HepG2 (cell line): ENCODE results near the gene HMBS. TPM values are rescaled to one million over a fixed set of nuclear protein-coding genes. Genes with fewer than 3 reads are reported as not detected.

Source experiments
- AGO2 ChIP-seq: fragments of 200-400 bp; formaldehyde crosslinking; optimal IDR thresholded peaks from 2 replicates; pipeline ENCODE3; 2017; ENCODE audit warnings: mild to moderate bottlenecking, low read depth, low read length, moderate library complexity
- FOSL1 ChIP-seq: sonication (generic); formaldehyde crosslinking; IDR thresholded peaks from 2 replicates; pipeline ENCODE4 v1.9.0; 2021; ENCODE audit warnings: missing genetic modification reagents, borderline replicate concordance
- GPN1 ChIP-seq: sonication (generic); formaldehyde crosslinking; IDR thresholded peaks from 2 replicates; pipeline ENCODE4 v1.5.1; 2020; ENCODE audit warnings: missing genetic modification reagents, borderline replicate concordance
- HMG20B ChIP-seq: conservative IDR thresholded peaks from 2 replicates; pipeline ENCODE4 v1.6.1; 2016; ENCODE audit warnings: missing genetic modification reagents, missing compliant biosample characterization
- KLF13 ChIP-seq: sonication (generic); formaldehyde crosslinking; IDR thresholded peaks from 2 replicates; pipeline ENCODE4 v1.4.0; 2020; ENCODE audit warnings: mild to moderate bottlenecking, missing genetic modification reagents
- MBNL3 ChIP-seq: fragments of 250-450 bp; sonication (Bioruptor Pico); conservative IDR thresholded peaks from 2 replicates; pipeline ENCODE4 v1.8.0; 2022; ENCODE audit warnings: mild to moderate bottlenecking, inconsistent platforms
- MXI1 ChIP-seq: IDR thresholded peaks from 3 replicates; pipeline ENCODE4 v1.6.1; 2012; ENCODE audit warnings: low read depth, low read length, inconsistent platforms, borderline replicate concordance
- NFIC ChIP-seq: IDR thresholded peaks from 2 replicates; pipeline ENCODE4 v1.6.1; 2012; ENCODE audit warnings: mild to moderate bottlenecking, low read length, inconsistent platforms
- NFYB ChIP-seq: sonication (generic); formaldehyde crosslinking; IDR thresholded peaks from 2 replicates; pipeline ENCODE4 v1.4.0; 2020; ENCODE audit warnings: missing genetic modification reagents
- SMAD1 ChIP-seq: sonication (generic); formaldehyde crosslinking; IDR thresholded peaks from 2 replicates; pipeline ENCODE4 v1.4.0; 2020; ENCODE audit warnings: missing genetic modification reagents, low read depth, mild to moderate bottlenecking, borderline replicate concordance
- ZFP1 ChIP-seq: IDR thresholded peaks from 2 replicates; pipeline ENCODE4 v1.6.1; 2016
- ZFP36L1 ChIP-seq: sonication (generic); formaldehyde crosslinking; IDR thresholded peaks from 2 replicates; pipeline ENCODE4 v1.8.0; 2022; ENCODE audit warnings: mild to moderate bottlenecking, missing genetic modification reagents, moderate library complexity
- ZKSCAN5 ChIP-seq: sonication (generic); formaldehyde crosslinking; IDR thresholded peaks from 2 replicates; pipeline ENCODE4 v1.5.1; 2020; ENCODE audit warnings: mild to moderate bottlenecking, missing genetic modification reagents
- ZNF10 ChIP-seq: sonication (generic); formaldehyde crosslinking; IDR thresholded peaks from 2 replicates; pipeline ENCODE4 v1.4.0; 2020; ENCODE audit warnings: mild to moderate bottlenecking, low read depth, missing genetic modification reagents, borderline replicate concordance
- ZNF143 ChIP-seq: sonication (generic); formaldehyde crosslinking; IDR thresholded peaks from 2 replicates; pipeline ENCODE4 v1.4.0; 2020; ENCODE audit warnings: missing genetic modification reagents
- ZNF460 ChIP-seq: sonication (generic); formaldehyde crosslinking; IDR thresholded peaks from 2 replicates; pipeline ENCODE4 v1.5.1; 2020; ENCODE audit warnings: missing genetic modification reagents, mild to moderate bottlenecking, borderline replicate concordance
- ZNF557 ChIP-seq: sonication (generic); formaldehyde crosslinking; IDR thresholded peaks from 2 replicates; pipeline ENCODE4 v1.4.0; 2020; ENCODE audit warnings: missing genetic modification reagents
- ZNF572 ChIP-seq: sonication (generic); formaldehyde crosslinking; IDR thresholded peaks from 2 replicates; pipeline ENCODE4 v1.5.1; 2020; ENCODE audit warnings: mild to moderate bottlenecking, missing genetic modification reagents
- ZNF605 ChIP-seq: sonication (generic); formaldehyde crosslinking; IDR thresholded peaks from 2 replicates; pipeline ENCODE4 v1.8.0; 2022; ENCODE audit warnings: mild to moderate bottlenecking, missing genetic modification reagents
- polyA plus RNA-seq, 8 experiments: library from polyadenylated mRNA; depleted of rRNA in 3 of 8; stranded (reverse) in 7 of 8; unstranded in 1 of 8; fragments of >200 nt; fragmentation: Illumina TruSeq in 4 of 8; extraction: Trizol in 4 of 8; gene quantifications; 2 replicates each; pipeline versions ENCODE4 v1.2.1 to v1.2.3, GENCODE V29; 2011 to 2016; ENCODE audit warnings: low read depth in 4 of 8, missing spikeins in 1 of 8, mixed read lengths in 1 of 8; ENCODE audit not compliant: insufficient read depth in 1 of 8
- total RNA-seq, 5 experiments: library from RNA; depleted of rRNA; stranded (reverse); fragments of >200 nt; fragmentation: Illumina TruSeq; extraction: Trizol; gene quantifications; 2 replicates each; pipeline ENCODE4 v1.2.3, GENCODE V29; 2016; ENCODE audit warnings: low read depth in 1 of 5
- TF ChIP-seq, protein P1 (sequence below): sonication (generic); formaldehyde crosslinking; IDR thresholded peaks from 2 replicates; pipeline ENCODE4 v1.5.1; 2020; ENCODE audit warnings: missing genetic modification reagents, mild to moderate bottlenecking, borderline replicate concordance
- TF ChIP-seq, protein P2 (sequence below): sonication (generic); formaldehyde crosslinking; IDR thresholded peaks from 2 replicates; pipeline ENCODE4 v1.9.0; 2021; ENCODE audit warnings: mild to moderate bottlenecking, missing genetic modification reagents

Gene HMBS
- total and polyA plus RNA-seq, 2 of the 13 experiments (the other 11 are each of a cell fraction or from before 2014, with no cell fraction given) = 9.4 to 46.9 TPM

DNA sequence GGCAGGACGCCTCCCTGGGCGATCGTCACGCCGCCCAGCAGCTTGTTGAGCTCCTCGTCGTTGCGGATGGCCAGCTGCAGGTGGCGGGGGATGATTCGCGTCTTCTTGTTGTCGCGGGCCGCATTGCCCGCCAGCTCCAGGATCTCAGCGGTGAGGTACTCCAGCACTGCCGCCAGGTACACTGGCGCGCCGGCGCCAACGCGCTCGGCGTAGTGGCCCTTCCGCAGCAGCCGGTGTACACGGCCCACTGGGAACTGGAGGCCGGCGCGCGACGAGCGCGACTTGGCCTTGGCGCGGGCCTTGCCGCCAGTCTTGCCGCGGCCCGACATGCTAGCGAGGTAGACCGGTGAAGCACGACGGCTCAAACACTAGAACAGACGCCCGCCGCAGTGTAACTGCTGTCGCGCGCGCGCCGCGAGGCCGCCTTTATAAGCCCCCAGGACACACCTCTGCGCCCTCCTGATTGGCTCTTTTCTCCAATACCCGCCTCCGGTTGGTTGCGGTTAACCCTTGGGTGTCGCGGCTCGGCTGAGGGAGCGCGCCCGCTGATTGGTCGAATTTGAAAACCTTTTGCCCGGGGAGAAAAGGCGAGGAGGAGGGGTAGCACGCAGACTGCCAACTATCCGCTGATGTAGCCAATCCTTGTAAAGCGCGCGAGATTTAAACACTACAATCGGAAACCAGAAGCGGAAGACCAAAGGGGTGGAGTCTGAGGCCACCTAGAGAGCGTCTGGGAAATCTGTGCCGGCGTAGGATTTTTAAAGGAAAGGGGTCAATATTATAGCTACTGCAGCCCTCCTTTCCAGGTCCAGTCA, 10.6 kb downstream of the HMBS start (continued):
- no peak for TF ChIP-seq ZKSCAN5
- peak; percentile 79; the same call in 2 of the 3 replicates for TF ChIP-seq MXI1
- TF ChIP-seq MBNL3 = no peak
- TF ChIP-seq, protein P1, sequence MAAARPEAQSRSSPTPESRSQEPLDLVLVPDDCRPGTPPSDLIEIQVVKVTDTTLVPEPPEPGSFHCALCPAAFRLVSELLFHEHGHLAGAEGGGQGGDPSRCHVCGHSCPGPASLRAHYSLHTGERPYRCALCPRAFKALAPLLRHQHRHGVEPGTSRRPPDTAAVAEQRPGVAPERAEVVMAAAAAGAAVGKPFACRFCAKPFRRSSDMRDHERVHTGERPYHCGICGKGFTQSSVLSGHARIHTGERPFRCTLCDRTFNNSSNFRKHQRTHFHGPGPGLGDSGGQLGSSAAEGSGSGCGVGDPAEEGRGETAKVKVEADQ (CRISPR knock-in tag) = peak; percentile 95
- TF ChIP-seq ZNF10 (CRISPR knock-in tag) = no peak
- peak; percentile 97 for TF ChIP-seq AGO2
- no peak for TF ChIP-seq FOSL1
- no peak for TF ChIP-seq HMG20B (CRISPR knock-in tag)
- TF ChIP-seq ZNF572 (CRISPR knock-in tag) = peak; percentile 88; the same call in 1 of the 2 replicates
- TF ChIP-seq NFIC = no peak
- TF ChIP-seq ZNF143 (CRISPR knock-in tag) = peak; percentile 54
- TF ChIP-seq KLF13 (CRISPR knock-in tag) = no peak
- TF ChIP-seq GPN1 = no peak
- 0 out of 2 replicates have a peak, but pooled peaks have one; percentile 46 for TF ChIP-seq ZNF557 (CRISPR knock-in tag)
- TF ChIP-seq ZFP1 = 0 out of 2 replicates have a peak, but pooled peaks have one; percentile 39
- TF ChIP-seq SMAD1 (CRISPR knock-in tag) = peak; percentile 99; the same call in 1 of the 2 replicates
- peak; percentile 99 for TF ChIP-seq ZFP36L1
- TF ChIP-seq NFYB (CRISPR knock-in tag) = peak; percentile 96
- TF ChIP-seq ZNF460 = no peak
- TF ChIP-seq ZNF605 (CRISPR knock-in tag) = peak; percentile 97
- TF ChIP-seq, protein P2, sequence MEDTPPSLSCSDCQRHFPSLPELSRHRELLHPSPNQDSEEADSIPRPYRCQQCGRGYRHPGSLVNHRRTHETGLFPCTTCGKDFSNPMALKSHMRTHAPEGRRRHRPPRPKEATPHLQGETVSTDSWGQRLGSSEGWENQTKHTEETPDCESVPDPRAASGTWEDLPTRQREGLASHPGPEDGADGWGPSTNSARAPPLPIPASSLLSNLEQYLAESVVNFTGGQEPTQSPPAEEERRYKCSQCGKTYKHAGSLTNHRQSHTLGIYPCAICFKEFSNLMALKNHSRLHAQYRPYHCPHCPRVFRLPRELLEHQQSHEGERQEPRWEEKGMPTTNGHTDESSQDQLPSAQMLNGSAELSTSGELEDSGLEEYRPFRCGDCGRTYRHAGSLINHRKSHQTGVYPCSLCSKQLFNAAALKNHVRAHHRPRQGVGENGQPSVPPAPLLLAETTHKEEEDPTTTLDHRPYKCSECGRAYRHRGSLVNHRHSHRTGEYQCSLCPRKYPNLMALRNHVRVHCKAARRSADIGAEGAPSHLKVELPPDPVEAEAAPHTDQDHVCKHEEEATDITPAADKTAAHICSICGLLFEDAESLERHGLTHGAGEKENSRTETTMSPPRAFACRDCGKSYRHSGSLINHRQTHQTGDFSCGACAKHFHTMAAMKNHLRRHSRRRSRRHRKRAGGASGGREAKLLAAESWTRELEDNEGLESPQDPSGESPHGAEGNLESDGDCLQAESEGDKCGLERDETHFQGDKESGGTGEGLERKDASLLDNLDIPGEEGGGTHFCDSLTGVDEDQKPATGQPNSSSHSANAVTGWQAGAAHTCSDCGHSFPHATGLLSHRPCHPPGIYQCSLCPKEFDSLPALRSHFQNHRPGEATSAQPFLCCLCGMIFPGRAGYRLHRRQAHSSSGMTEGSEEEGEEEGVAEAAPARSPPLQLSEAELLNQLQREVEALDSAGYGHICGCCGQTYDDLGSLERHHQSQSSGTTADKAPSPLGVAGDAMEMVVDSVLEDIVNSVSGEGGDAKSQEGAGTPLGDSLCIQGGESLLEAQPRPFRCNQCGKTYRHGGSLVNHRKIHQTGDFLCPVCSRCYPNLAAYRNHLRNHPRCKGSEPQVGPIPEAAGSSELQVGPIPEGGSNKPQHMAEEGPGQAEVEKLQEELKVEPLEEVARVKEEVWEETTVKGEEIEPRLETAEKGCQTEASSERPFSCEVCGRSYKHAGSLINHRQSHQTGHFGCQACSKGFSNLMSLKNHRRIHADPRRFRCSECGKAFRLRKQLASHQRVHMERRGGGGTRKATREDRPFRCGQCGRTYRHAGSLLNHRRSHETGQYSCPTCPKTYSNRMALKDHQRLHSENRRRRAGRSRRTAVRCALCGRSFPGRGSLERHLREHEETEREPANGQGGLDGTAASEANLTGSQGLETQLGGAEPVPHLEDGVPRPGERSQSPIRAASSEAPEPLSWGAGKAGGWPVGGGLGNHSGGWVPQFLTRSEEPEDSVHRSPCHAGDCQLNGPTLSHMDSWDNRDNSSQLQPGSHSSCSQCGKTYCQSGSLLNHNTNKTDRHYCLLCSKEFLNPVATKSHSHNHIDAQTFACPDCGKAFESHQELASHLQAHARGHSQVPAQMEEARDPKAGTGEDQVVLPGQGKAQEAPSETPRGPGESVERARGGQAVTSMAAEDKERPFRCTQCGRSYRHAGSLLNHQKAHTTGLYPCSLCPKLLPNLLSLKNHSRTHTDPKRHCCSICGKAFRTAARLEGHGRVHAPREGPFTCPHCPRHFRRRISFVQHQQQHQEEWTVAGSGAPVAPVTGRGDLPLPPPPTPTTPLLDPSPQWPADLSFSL (CRISPR knock-in tag) = no peak
